NB4 (cell line): Measurements from ENCODE around the gene CHRDL1.

Experiments used
- DNase-seq: peaks from one replicate; pipeline ENCODE4 v3.0.0; 2010; ENCODE audit warnings: low read depth
- H3K4me3 ChIP-seq: one replicate; pipeline ENCODE4 v1.5.1; 2011; ENCODE audit warnings: mild to moderate bottlenecking, low read depth, low read length, moderate library complexity
- MYC ChIP-seq: IDR thresholded peaks from 2 replicates; pipeline ENCODE4 v1.6.1; 2011; ENCODE audit warnings: low read depth, low read length
- POLR2A ChIP-seq: IDR thresholded peaks from 2 replicates; pipeline ENCODE4 v1.6.1; 2011; ENCODE audit warnings: mild to moderate bottlenecking; ENCODE audit not compliant: insufficient read length; ENCODE audit errors: extremely low read depth
- TF ChIP-seq, protein P1 (sequence below): IDR thresholded peaks from 2 replicates; pipeline ENCODE4 v1.6.1; 2011; ENCODE audit warnings: low read depth, low read length
- TF ChIP-seq, protein P2 (sequence below): IDR thresholded peaks from one replicate; pipeline ENCODE4 v1.5.1; 2012; ENCODE audit warnings: low read depth, low read length

CHRDL1 gene

DNA sequence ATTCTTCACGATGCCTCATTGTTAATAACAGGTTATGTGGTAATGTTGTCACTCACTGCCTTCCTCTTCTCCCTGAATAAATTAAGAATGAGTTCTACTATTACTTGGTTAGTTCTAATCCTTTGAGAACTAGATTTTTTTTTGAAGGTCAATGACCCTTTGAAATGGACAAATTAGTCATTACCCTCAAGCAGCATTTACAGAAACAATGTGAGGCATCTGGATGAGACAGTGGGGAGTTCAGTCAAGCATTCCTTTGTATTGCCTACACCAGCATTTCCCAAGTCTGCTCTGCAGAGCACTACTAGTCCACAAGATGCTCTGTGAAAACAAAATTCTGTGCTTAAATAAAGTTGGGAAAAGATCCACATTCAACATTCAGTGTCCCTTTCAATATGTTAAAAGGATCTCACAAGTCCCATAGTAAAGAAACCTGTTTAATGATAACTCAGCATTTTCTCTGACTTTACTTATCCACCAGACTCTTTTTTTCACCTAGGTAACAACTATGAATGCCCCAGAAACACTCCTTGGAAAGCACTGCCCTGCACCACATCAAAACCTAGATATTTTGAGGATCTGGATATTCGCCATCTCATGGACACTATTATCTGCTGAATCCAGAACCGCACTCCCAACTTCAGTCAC lies 60.6 kb downstream of the CHRDL1 start:
- H3K4me3 ChIP-seq, result no peak overlapping the region
- TF ChIP-seq, protein P1, sequence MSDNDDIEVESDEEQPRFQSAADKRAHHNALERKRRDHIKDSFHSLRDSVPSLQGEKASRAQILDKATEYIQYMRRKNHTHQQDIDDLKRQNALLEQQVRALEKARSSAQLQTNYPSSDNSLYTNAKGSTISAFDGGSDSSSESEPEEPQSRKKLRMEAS, result no peak
- no peak for DNase-seq

DNA sequence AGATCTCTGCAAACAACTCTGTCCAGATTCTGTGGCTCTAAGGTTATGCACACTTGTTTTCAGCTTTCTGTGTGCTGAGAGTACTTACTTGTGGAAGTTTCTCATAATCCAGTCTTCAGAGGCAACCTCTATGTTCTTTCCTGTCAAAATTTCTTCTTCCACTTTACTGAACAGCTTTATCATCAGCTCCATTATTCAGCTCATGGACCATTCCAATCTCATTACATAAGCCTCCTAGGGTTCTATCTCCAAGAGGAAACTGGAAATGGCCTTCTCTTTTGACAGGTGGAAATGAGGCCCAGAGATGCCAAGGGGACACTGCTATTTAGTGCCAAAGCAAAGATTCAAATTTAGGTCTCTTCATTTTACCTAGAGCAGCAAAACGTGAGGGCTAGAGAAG lies 61.3 kb downstream of the CHRDL1 start:
- no peak for DNase-seq
- no peak for TF ChIP-seq MYC
- no peak for TF ChIP-seq POLR2A
- TF ChIP-seq, protein P1, result no peak
- TF ChIP-seq, protein P2, sequence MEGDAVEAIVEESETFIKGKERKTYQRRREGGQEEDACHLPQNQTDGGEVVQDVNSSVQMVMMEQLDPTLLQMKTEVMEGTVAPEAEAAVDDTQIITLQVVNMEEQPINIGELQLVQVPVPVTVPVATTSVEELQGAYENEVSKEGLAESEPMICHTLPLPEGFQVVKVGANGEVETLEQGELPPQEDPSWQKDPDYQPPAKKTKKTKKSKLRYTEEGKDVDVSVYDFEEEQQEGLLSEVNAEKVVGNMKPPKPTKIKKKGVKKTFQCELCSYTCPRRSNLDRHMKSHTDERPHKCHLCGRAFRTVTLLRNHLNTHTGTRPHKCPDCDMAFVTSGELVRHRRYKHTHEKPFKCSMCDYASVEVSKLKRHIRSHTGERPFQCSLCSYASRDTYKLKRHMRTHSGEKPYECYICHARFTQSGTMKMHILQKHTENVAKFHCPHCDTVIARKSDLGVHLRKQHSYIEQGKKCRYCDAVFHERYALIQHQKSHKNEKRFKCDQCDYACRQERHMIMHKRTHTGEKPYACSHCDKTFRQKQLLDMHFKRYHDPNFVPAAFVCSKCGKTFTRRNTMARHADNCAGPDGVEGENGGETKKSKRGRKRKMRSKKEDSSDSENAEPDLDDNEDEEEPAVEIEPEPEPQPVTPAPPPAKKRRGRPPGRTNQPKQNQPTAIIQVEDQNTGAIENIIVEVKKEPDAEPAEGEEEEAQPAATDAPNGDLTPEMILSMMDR, result no peak
- no peak overlapping the region for H3K4me3 ChIP-seq

DNA sequence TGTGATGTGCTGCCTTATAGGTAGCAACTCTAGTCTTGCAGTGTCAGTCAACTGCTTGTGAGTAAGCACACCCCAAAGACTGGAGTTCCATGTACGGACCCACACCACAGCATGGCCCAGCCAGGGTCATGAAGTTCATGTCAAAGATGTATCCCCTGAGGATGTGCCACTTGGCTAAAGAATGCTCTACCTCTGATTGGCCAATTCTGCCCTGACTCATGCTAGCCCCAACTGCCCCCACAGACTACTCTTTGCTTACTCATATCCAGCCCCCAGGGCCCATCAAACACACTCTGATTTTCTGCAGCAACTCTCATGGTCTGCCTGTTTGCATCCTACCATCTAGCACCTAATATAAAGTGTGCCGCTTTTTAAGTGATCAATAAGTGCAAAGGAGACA lies 62.5 kb downstream of the CHRDL1 start:
- DNase-seq, result peak; percentile 1
- TF ChIP-seq MYC (no peak), POLR2A (no peak)
- TF ChIP-seq, protein P1, result no peak
- TF ChIP-seq, protein P2, result no peak
- H3K4me3 ChIP-seq, result no peak overlapping the region

DNA sequence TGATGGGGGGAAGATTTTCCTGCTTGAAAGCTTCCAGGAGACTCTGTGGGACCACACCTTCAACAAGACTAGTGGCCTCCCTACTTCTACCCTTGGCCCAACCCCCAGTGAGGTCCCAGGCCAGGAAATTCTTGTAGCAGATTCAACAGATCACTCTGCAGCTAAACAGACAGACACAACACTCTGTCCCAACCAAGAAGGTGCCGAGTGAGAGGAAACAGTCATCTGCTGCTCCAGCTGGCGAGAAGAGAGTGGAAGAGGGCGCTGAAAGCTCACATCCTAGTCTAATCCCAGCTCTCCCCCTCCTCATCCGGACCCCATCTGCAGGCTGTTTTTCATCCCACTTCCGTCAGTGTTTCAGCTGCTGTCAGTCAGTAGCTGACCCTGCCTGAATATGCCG lies 63.4 kb downstream of the CHRDL1 start:
- no peak overlapping the region for H3K4me3 ChIP-seq
- TF ChIP-seq, protein P1, result no peak
- TF ChIP-seq, protein P2, result no peak
- TF ChIP-seq MYC (no peak), POLR2A (no peak)
- no peak for DNase-seq

DNA sequence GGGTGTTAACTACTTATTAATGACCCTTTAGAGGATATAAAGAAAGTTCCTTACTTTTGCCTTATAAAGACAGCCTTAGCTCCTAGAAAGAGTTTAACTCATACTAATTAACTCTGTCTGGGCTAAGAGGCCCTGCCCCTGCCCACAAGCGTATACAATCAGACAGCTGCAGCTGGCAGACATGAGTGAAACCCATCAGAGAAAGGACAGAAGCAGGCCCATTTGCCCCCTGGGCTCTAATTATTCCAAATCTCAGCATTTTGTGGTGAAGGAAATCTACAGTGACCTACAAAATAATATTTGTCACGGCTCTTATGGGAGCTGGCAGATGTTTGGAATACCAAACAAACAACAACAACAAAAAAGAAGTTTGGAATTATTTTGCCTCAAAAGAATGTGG lies 71.8 kb downstream of the CHRDL1 start:
- H3K4me3 ChIP-seq, result no peak overlapping the region
- TF ChIP-seq, protein P2, result no peak
- TF ChIP-seq, protein P1, result no peak
- TF ChIP-seq MYC (no peak), POLR2A (no peak)
- no peak for DNase-seq

DNA sequence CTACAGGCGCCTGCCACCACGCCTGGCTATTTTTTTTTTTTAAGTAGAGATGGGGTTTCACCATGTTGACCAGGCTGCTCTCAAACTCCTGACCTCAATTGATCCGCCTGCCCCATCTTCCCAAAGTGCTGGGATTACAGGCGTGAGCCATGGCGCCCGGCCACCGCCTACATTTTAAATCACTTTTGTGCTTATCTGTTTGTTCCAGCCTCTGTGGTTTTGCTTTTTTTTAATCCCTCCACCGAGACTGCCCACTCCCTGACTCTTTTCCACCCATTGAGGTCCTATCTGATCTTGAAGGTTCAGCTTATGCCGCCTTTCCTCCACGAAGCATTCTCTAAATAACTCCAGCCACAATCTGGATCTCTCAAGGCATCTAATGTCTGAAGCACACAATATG lies 73.5 kb downstream of the CHRDL1 start:
- no peak for DNase-seq
- H3K4me3 ChIP-seq, result no peak overlapping the region
- TF ChIP-seq POLR2A (no peak), MYC (no peak)
- TF ChIP-seq, protein P1, result no peak
- TF ChIP-seq, protein P2, result no peak
